Effector memory CD8-positive, alpha-beta T cell (primary cell): Measurements from ENCODE around the gene UNC45B.
"Not testable (repeated sequence)": the region's sequence is repeated elsewhere in the genome, so short reads cannot be mapped to it uniquely, and the experiment has no call there.

ENCODE experiments used
- ATAC-seq: fragments of 150-1000 bp; cut with Tn5 transposase; replicated peaks from 2 replicates; pipeline ENCODE4 v1.10.0; 2021; ENCODE audit warnings: mild to moderate bottlenecking, moderate library complexity
- DNase-seq, 3 experiments: peaks; one replicate each; pipeline ENCODE4 v3.0.0; 2021
- H3K27ac Mint-ChIP-seq, 2 donors: one replicate each; pipeline ENCODE4 v1.8.0; 2022; ENCODE audit warnings: mild to moderate bottlenecking in 2 of 2, mixed read lengths in 2 of 2, moderate library complexity in 2 of 2
- H3K27me3 Mint-ChIP-seq, 2 donors: one replicate each; pipeline ENCODE4 v1.8.0; 2022; ENCODE audit warnings: mixed read lengths in 2 of 2
- H3K36me3 Mint-ChIP-seq: one replicate; pipeline ENCODE4 v1.8.0; 2022; ENCODE audit warnings: mild to moderate bottlenecking, moderate library complexity, mixed read lengths; ENCODE audit not compliant: insufficient read depth
- H3K4me1 Mint-ChIP-seq, 2 donors: one replicate each; pipeline ENCODE4 v1.8.0; 2022; ENCODE audit warnings: low read depth in 2 of 2, mixed read lengths in 2 of 2
- H3K4me3 Mint-ChIP-seq, 2 donors: one replicate each; pipeline ENCODE4 v1.8.0; 2022; ENCODE audit warnings: mild to moderate bottlenecking in 2 of 2, mixed read lengths in 2 of 2, moderate library complexity in 2 of 2
- H3K9me3 Mint-ChIP-seq, 2 donors: one replicate each; pipeline ENCODE4 v1.8.0; 2022; ENCODE audit warnings: mixed read lengths in 2 of 2

Gene UNC45B

DNA sequence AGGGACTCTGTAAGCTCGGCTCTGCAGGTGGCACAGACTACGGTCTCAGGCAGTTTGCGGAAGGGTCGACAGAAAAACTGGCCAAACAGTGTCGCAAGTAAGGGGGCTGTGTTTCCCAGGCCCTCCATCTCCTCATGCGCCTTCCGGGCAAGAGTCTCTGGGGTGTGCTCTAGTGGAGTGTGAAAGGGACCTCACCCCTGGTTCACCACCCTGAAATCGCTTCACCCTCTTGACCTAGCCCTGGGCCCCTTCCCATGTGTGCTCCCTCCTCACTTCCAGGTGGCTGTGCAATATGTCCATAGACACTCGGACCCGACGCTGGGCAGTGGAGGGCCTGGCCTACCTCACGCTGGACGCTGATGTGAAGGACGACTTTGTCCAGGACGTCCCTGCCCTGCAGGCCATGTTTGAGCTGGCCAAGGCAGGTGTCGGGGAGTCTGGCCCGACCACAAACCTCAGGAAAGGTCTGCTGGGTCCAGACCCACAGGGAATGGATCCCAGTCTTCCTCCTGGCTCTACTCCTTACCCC, 22.3 kb downstream of the UNC45B start:
- Mint-ChIP-seq H3K27ac (no peak overlapping the region), H3K9me3 (no peaks in the 10 kb centered on the region), H3K4me3 (no peak overlapping the region), H3K4me1 (peaks cover 20 to 34% of the 10 kb centered on the region in 2 donors), H3K36me3 (no peaks in the 10 kb centered on the region), H3K27me3 (no peaks in the 10 kb centered on the region)
- no peak for ATAC-seq
- no peak for DNase-seq

DNA sequence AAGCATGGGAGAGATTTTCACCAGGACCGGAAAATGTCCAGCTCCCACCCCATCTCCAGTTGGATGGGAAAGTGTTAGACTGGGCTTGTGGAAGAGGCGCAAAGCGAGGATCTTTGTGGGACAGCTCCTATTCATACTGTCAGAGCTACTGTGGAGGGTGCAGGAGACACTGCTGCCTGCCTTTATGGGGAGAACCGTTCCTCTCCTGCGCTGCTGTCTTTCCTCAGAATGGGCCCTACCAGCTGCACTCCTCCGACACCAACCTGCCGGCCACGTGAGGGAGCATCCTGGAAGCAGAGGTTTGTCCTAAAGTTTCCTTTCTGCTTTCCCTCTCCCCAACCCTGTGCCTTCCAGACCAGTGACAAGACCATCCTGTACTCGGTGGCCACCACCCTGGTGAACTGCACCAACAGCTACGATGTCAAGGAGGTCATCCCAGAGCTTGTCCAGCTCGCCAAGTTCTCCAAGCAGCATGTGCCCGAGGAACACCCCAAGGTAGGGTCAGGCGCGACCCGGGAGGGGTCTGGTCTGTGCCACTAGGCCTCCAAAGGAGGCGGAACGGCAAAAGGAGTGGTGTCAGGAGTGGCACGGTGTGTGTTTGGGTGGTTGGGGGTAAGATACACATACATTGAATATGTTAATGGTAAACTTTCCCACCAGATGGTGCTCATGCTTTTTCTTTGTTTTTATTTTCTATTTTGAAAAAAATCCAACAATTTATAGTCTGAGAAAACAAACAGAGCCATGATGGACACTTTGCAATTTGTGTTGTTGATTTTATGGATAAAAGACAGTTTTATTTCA, 23.6 kb downstream of the UNC45B start:
- DNase-seq = peak; percentile 32 to 44 (median 41)
- Mint-ChIP-seq H3K27ac (peak overlapping the region; percentile 71 to 89), H3K4me1 (peaks cover 24 to 37% of the 10 kb centered on the region in 2 donors), H3K9me3 (no peaks in the 10 kb centered on the region), H3K36me3 (no peaks in the 10 kb centered on the region), H3K27me3 (no peaks in the 10 kb centered on the region), H3K4me3 (peak overlapping the region; percentile 48 to 63)
- peak; percentile 88 for ATAC-seq

DNA sequence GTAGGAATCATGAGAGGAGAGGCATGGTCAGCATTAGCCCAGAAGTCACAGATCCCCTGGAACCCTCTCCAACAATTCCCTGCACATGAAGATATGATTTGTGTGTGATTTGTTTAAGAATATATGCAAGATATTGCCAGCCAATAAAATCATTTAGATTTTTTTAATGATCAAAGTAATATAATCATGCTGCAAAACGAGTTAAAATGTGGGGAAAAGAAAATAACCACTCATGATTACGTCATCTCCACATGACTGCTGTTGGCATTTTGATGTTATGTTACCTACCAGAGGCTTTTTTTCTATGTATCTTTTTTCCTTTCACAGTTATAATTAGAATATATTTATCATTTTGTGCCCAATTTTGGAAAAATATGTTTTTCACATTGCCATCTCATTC, 24.2 kb downstream of the UNC45B start:
- ATAC-seq (peak; percentile 78), DNase-seq (no peak)
- peak overlapping the region; percentile 71 to 89 for H3K27ac Mint-ChIP-seq
- peaks cover 30 to 40% of the 10 kb centered on the region in 2 donors for H3K4me1 Mint-ChIP-seq
- no peaks in the 10 kb centered on the region for H3K9me3 Mint-ChIP-seq
- no peaks in the 10 kb centered on the region for H3K36me3 Mint-ChIP-seq
- H3K4me3 Mint-ChIP-seq = peak overlapping the region; percentile 48 to 63
- no peaks in the 10 kb centered on the region for H3K27me3 Mint-ChIP-seq

DNA sequence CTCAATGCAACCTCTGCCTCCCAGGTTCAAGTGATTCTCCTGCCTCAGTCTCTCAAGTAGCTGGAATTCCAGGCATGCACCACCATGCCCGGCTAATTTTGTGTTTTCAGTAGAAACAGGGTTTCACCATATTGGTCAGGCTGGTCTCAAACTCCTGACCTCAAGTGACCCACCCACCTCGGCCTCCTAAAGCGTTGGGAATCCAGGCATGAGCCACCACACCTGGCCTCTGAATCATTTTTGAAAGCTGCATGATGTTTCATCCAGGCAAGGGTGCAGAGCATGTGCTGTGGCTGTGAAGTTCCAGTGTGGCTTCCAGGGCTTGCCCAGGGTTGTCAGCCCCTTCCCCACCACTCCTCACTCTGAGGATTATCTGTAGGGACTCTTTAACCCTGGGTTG, 24.7 kb downstream of the UNC45B start:
- not testable (repeated sequence) for H3K9me3 Mint-ChIP-seq, H3K36me3 Mint-ChIP-seq, DNase-seq, H3K27me3 Mint-ChIP-seq, ATAC-seq
- Mint-ChIP-seq H3K27ac (peak overlapping the region; percentile 38 to 89), H3K4me3 (peak overlapping the region; percentile 48 to 63), H3K4me1 (peaks cover 35 to 45% of the 10 kb centered on the region in 2 donors)

DNA sequence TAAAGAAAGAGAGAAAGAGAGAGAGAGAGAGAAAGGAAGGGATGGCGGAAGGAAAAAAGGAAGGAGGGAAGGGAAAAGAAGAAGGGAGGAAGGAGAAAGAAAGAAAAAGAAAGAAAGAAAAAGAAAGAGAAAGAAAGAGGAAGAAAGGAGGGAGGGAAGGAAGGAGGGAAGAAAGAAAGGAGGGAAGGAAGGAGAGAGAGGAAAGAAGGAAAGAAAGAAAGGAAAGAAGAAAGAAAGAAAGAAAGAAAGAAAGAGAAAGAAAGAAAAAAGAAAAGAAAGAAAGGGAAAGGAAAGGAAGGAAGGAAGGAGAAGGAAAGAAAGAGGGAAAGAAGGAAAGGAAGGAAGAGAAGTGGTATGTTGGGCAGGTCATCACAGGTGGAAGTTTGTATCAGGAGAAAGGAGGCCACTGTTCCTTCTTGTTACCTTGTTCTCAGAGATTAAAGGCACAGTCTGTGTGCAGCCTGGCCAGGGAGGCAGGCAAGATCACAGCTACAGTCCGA, 27.3 kb downstream of the UNC45B start:
- Mint-ChIP-seq H3K27me3 (no peaks in the 10 kb centered on the region), H3K4me3 (no peak overlapping the region), H3K36me3 (peaks cover 13% of the 10 kb centered on the region), H3K4me1 (peaks cover 43 to 64% of the 10 kb centered on the region in 2 donors), H3K27ac (peak overlapping the region; percentile 10 to 89), H3K9me3 (no peaks in the 10 kb centered on the region)
- ATAC-seq (no peak), DNase-seq (no peak)

DNA sequence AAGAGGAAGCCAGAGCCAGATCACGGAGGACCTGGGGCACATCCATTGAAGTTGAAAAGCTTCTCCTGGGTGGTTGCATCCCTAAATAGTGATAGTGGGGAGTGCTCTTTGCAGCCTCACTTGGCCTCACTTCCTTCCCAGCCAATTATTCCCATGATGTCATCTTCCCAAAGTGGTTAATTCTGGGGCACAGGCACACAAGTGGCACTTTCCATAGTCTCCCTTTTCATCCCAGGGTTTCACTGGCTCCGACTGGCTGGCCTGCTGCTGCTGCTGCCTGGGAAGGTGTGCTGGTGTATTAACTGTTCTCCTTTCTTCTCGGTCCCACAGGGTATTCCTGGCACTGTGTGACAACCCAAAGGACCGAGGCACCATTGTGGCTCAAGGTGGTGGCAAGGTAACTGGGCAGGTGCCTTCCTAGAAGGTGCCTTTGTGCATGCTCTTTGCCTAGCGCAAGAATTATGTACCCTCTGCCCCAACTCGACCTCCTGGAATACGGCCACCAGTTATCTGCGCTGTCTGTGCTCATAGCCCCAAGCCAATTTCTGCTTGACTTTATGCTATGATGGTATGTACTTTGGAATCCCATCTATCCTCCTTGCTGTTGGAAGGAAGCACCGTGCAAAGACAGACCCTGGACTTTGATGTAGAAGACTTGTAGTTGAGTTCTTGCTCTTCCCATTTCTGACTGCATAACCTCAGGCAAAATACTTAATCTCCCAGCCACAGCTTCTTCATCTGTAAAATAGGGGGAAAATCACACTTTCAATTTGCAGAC, 28.2 kb downstream of the UNC45B start:
- H3K27ac Mint-ChIP-seq = peak overlapping the region; percentile 89 to 97
- no peak for ATAC-seq

DNA sequence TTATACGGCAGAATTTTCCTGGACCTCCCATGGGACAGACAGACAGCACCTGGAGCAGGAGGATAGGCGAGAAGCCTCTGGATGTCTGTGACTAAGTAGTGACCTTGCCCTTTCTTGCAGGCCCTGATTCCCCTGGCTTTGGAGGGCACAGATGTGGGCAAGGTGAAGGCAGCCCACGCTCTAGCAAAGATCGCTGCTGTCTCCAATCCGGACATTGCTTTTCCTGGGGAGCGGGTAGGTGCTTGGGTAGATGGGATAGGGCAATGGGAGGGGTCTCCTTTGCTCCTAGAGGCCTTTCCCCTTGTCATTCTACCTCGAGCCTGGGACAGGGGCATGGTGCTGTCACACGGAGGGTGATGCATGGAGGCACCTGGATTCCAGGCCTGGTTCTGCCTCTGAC, 29.3 kb downstream of the UNC45B start:
- Mint-ChIP-seq H3K27me3 (no peaks in the 10 kb centered on the region), H3K36me3 (peaks cover 13% of the 10 kb centered on the region), H3K27ac (peak overlapping the region; percentile 89 to 97), H3K4me3 (peak overlapping the region in 1 of 2 donors; percentile 76), H3K4me1 (peaks cover 44 to 61% of the 10 kb centered on the region in 2 donors), H3K9me3 (no peaks in the 10 kb centered on the region)
- DNase-seq (no peak), ATAC-seq (no peak)

More for the DNA sequence above, 28.2 kb downstream of the UNC45B start:
- no peak overlapping the region for H3K4me3 Mint-ChIP-seq
- no peak for DNase-seq
- H3K4me1 Mint-ChIP-seq = peaks cover 46 to 68% of the 10 kb centered on the region in 2 donors
- no peaks in the 10 kb centered on the region for H3K27me3 Mint-ChIP-seq
- no peaks in the 10 kb centered on the region for H3K9me3 Mint-ChIP-seq
- H3K36me3 Mint-ChIP-seq = peaks cover 13% of the 10 kb centered on the region

DNA sequence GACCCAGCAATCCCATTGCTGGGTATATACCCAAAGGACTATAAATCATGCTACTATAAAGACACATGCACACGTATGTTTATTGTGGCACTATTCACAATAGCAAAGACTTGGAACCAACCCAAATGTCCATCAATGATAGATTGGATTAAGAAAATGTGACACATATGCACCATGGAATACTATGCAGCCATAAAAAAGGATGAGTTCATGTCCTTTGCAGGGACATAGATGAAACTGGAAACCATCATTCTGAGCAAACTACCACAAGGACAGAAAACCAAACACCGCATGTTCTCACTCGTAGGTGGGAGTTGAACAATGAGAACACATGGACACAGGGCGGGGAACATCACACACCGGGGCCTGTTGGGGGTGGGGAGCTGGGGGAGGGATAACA, 31.8 kb downstream of the UNC45B start:
- peaks cover 41 to 56% of the 10 kb centered on the region in 2 donors for H3K4me1 Mint-ChIP-seq
- H3K4me3 Mint-ChIP-seq, DNase-seq, ATAC-seq, H3K27me3 Mint-ChIP-seq, H3K9me3 Mint-ChIP-seq: not testable (repeated sequence)
- H3K27ac Mint-ChIP-seq = peak overlapping the region in 1 of 2 donors; percentile 97
- peaks cover 13% of the 10 kb centered on the region for H3K36me3 Mint-ChIP-seq

DNA sequence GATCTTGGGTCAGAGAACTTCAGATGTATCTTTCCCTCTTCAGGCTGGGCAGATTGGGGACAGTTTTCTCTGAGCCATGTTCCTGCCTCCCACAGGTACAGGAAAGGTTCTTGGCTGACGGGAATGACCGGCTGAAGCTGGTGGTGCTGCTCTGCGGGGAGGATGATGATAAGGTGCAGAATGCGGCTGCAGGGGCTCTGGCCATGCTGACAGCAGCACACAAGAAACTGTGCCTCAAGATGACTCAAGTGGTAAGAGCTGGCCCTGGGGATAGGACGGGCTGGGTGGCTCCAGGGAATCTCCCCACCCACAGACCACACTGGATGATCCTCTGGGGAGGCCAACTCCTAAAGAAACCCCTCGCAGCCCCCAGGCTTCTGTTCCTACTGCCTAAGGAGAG, 35.7 kb downstream of the UNC45B start:
- Mint-ChIP-seq H3K9me3 (no peaks in the 10 kb centered on the region), H3K27ac (no peak overlapping the region), H3K4me1 (peaks cover 22 to 42% of the 10 kb centered on the region in 2 donors), H3K27me3 (no peaks in the 10 kb centered on the region), H3K4me3 (no peak overlapping the region), H3K36me3 (peaks cover under 1% of the 10 kb centered on the region)
- no peak for DNase-seq
- no peak for ATAC-seq

DNA sequence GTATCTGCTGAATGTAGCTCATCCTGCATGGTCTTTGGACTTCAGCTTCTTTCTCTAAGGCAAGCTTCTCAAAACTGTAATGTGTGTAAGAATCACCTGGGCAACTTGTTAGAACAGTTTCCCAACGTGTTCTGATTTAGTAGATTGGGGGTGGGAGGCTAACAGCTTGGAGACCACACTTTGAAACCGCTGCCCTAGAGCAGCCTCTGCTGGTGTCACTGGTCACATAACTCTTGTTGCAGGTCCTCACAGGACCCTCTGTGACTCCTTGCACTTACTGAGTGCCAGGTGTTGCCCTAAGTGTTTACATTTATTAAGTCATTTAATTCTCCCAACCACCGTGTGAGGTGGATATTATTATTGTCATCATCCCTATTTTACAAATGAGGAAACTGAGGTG, 36.7 kb downstream of the UNC45B start:
- no peak for DNase-seq
- Mint-ChIP-seq H3K36me3 (no peaks in the 10 kb centered on the region), H3K4me3 (no peak overlapping the region), H3K4me1 (peaks cover 24 to 36% of the 10 kb centered on the region in 2 donors), H3K27ac (no peak overlapping the region), H3K9me3 (no peaks in the 10 kb centered on the region), H3K27me3 (no peaks in the 10 kb centered on the region)
- no peak for ATAC-seq

DNA sequence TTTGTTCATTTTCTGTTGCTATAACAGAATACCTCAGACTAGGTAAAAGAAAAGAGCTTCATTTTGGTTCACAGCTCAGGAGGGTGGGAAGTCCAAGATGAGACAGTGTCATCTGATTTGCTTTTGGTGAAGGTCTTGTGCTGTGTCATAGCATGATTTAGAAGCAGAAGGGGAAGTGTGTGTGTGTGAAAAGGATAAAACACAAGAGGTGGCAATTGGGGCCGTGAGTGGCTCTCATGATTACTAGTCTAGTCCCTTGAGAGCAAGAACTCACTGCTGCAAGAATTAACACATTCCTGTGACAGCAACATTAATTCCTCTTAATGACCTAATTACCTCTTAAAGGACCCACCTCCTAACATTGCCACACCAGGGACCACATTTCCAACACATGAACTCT, 38.2 kb downstream of the UNC45B start:
- H3K4me1 Mint-ChIP-seq = peaks cover 20 to 29% of the 10 kb centered on the region in 2 donors

DNA sequence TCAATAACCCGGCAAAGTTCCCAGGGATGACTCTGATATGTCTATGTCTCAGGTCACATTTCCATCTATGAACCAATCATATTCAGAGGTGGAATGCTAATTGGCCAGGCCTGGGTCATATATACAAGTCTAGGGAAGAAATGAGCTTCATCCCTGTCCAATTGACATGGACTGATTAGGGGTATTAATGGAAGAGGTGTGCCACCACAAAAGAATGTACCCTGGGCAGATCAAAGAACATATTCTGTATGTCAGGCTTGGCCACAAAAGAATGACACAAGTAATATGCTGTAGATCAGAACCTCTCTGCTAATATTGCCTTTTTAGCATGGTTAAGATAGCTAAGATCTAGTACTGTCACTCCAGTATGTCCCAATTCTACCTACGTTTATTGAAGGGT, 39.9 kb downstream of the UNC45B start:
- H3K4me1 Mint-ChIP-seq = peaks cover 18 to 31% of the 10 kb centered on the region in 2 donors
- H3K27ac Mint-ChIP-seq = no peak overlapping the region
- ATAC-seq (no peak), DNase-seq (no peak)
- no peaks in the 10 kb centered on the region for H3K9me3 Mint-ChIP-seq
- H3K27me3 Mint-ChIP-seq = no peaks in the 10 kb centered on the region
- no peak overlapping the region for H3K4me3 Mint-ChIP-seq
- no peaks in the 10 kb centered on the region for H3K36me3 Mint-ChIP-seq

More for the DNA sequence above, 38.2 kb downstream of the UNC45B start:
- Mint-ChIP-seq H3K9me3 (no peaks in the 10 kb centered on the region), H3K36me3 (no peaks in the 10 kb centered on the region), H3K4me3 (no peak overlapping the region), H3K27me3 (no peaks in the 10 kb centered on the region), H3K27ac (peak overlapping the region in 1 of 2 donors; percentile 12)
- peak; percentile 36 for ATAC-seq
- no peak for DNase-seq

DNA sequence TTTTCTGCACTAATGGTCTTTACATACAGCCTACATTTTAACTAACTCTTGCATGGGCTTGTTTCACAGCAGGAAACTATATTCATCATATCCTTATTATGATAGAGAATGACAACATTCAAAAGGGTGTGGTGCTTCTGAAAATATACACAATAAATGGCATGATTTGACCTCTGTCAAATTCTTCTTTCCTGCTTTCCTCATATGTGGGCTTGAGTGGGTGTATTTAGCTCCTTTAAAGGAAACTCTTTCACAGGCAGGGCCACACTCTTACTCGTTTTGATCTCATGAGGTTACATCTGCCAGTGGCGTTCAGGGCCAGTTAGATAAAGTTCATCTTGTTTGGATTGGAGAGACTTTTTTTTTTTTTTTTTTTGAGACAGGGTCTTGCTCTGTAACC, 40.5 kb downstream of the UNC45B start:
- DNase-seq (no peak), ATAC-seq (no peak)
- Mint-ChIP-seq H3K4me1 (peaks cover 21 to 30% of the 10 kb centered on the region in 2 donors), H3K4me3 (no peak overlapping the region), H3K27me3 (no peaks in the 10 kb centered on the region), H3K36me3 (no peaks in the 10 kb centered on the region), H3K27ac (no peak overlapping the region), H3K9me3 (no peaks in the 10 kb centered on the region)
